SK-N-SH (cell line): ENCODE results near the gene DGKI. TPM values are rescaled to one million over a fixed set of nuclear protein-coding genes. Genes with fewer than 3 reads are reported as not detected.

Source experiments
- CTCF ChIA-PET: fragments of 300-600, 350-600 bp; formaldehyde crosslinking; extraction: SDS; loops from one replicate; lab custom pipeline; 2021; lab: Yijun Ruan, JAX
- POLR2A ChIA-PET: fragments of 350-600 bp; sonication (Branson Sonifier 250); formaldehyde crosslinking; extraction: SDS; loops from one replicate; lab custom pipeline; 2020; ENCODE audit warnings: antibody characterized with exemption, inconsistent platforms; lab: Yijun Ruan, JAX
- DNase-seq: peaks from one replicate; pipeline ENCODE4 v3.0.0; 2012
- H2AFZ ChIP-seq: fragments of 200-600 bp; sonication (generic); 2 replicates; pipeline ENCODE4 v1.8.1; 2016; ENCODE audit warnings: antibody characterized with exemption, mild to moderate bottlenecking, low read depth
- H3F3A ChIP-seq: fragments of 200-600 bp; sonication (generic); replicated peaks from 2 replicates; pipeline ENCODE3; 2016; ENCODE audit warnings: antibody characterized with exemption, mild to moderate bottlenecking; ENCODE audit not compliant: insufficient read depth
- H3K27ac ChIP-seq, 2 experiments: fragments of 200-500 bp in 1 of 2; fragments of 200-600 bp in 1 of 2; sonication (Bioruptor generic) in 1 of 2; sonication (generic), shearing (Covaris generic) in 1 of 2; 2 replicates each; pipeline versions ENCODE4 v1.5.1 to v1.6.1; 2014 to 2016; ENCODE audit warnings: low read depth in 2 of 2, inconsistent platforms in 1 of 2, low read length in 1 of 2, mild to moderate bottlenecking in 1 of 2, mixed read lengths in 1 of 2
- H3K27me3 ChIP-seq: fragments of 200-600 bp; sonication (generic), shearing (Covaris generic); 2 replicates; pipeline ENCODE4 v1.6.1; 2016; ENCODE audit warnings: mixed run types; ENCODE audit not compliant: insufficient read depth
- H3K36me3 ChIP-seq, 2 experiments: fragments of 200-500 bp in 1 of 2; fragments of 200-600 bp in 1 of 2; sonication (Bioruptor generic) in 1 of 2; sonication (generic) in 1 of 2; replicated peaks in 1 of 2; 2 replicates each; pipeline versions ENCODE3 to v1.5.1; 2014 to 2016; ENCODE audit warnings: low read length in 1 of 2, mild to moderate bottlenecking in 1 of 2; ENCODE audit not compliant: insufficient read depth in 2 of 2, control insufficient read depth in 1 of 2
- H3K4me1 ChIP-seq, 2 experiments: fragments of 200-500 bp in 1 of 2; fragments of 200-600 bp in 1 of 2; sonication (Bioruptor generic) in 1 of 2; sonication (generic), shearing (Covaris generic) in 1 of 2; 2 replicates each; pipeline versions ENCODE4 v1.5.1 to v1.6.1; 2014 to 2016; ENCODE audit warnings: low read depth in 1 of 2, low read length in 1 of 2, mixed run types in 1 of 2; ENCODE audit not compliant: insufficient read depth in 2 of 2, control insufficient read depth in 1 of 2
- H3K4me2 ChIP-seq: fragments of 200-600 bp; sonication (generic), shearing (Covaris generic); 2 replicates; pipeline ENCODE4 v1.6.1; 2017; ENCODE audit warnings: mixed run types
- H3K4me3 ChIP-seq, 2 experiments: fragments of 200-500 bp in 1 of 2; fragments of 200-600 bp in 1 of 2; sonication (Bioruptor generic) in 1 of 2; sonication (generic), shearing (Covaris generic) in 1 of 2; 2 replicates each; pipeline versions ENCODE4 v1.5.1 to v1.8.1; 2014 to 2016; ENCODE audit warnings: low read depth in 2 of 2, inconsistent platforms in 1 of 2, low read length in 1 of 2, mild to moderate bottlenecking in 1 of 2, mixed read lengths in 1 of 2, moderate library complexity in 1 of 2
- H3K79me2 ChIP-seq: fragments of 200-600 bp; sonication (generic); 2 replicates; pipeline ENCODE4 v1.8.1; 2017; ENCODE audit warnings: mild to moderate bottlenecking; ENCODE audit not compliant: insufficient read depth
- H3K9ac ChIP-seq: fragments of 200-600 bp; sonication (generic); 2 replicates; pipeline ENCODE4 v1.6.1; 2017; ENCODE audit warnings: mixed run types
- H3K9me2 ChIP-seq: fragments of 200-600 bp; sonication (generic); 2 replicates; pipeline ENCODE4 v1.6.1; 2017; ENCODE audit warnings: mixed run types
- H3K9me3 ChIP-seq: fragments of 200-600 bp; sonication (generic); 2 replicates; pipeline ENCODE4 v1.6.1; 2017; ENCODE audit warnings: mixed run types, mild to moderate bottlenecking, moderate library complexity
- H4K20me1 ChIP-seq: fragments of 200-600 bp; sonication (generic); 2 replicates; pipeline ENCODE4 v1.6.1; 2017; ENCODE audit warnings: mild to moderate bottlenecking, mixed run types; ENCODE audit not compliant: insufficient read depth
- CHD2 ChIP-seq: fragments of 150-350 bp; IDR thresholded peaks from 2 replicates; pipeline ENCODE4 v1.6.1; 2018; ENCODE audit warnings: low read length; ENCODE audit not compliant: partially characterized antibody
- ELF1 ChIP-seq: IDR thresholded peaks from 2 replicates; pipeline ENCODE4 v1.4.0; 2012
- EZH2phosphoT487 ChIP-seq: fragments of 200-600 bp; sonication (generic); IDR thresholded peaks from 2 replicates; pipeline ENCODE4 v1.6.1; 2017; ENCODE audit warnings: low read depth, mixed run types, mild to moderate bottlenecking, antibody characterized with exemption, moderate library complexity, borderline replicate concordance
- FOXJ3 ChIP-seq: sonication (generic); formaldehyde crosslinking; IDR thresholded peaks from 2 replicates; pipeline ENCODE4 v1.5.1; 2020; ENCODE audit warnings: mild to moderate bottlenecking, missing genetic modification reagents
- FOXM1 ChIP-seq: IDR thresholded peaks from 2 replicates; pipeline ENCODE4 v1.4.0; 2012; ENCODE audit warnings: low read depth, mild to moderate bottlenecking
- GABPA ChIP-seq: IDR thresholded peaks from 2 replicates; pipeline ENCODE4 v1.4.0; 2012; ENCODE audit warnings: low read depth, mild to moderate bottlenecking
- GATA2 ChIP-seq: sonication (generic); formaldehyde crosslinking; IDR thresholded peaks from 2 replicates; pipeline ENCODE4 v1.5.0; 2020; ENCODE audit warnings: mild to moderate bottlenecking, missing genetic modification reagents
- JUND ChIP-seq: IDR thresholded peaks from 2 replicates; pipeline ENCODE4 v1.4.0; 2012
- MAX ChIP-seq: IDR thresholded peaks from 2 replicates; pipeline ENCODE4 v1.4.0; 2012; ENCODE audit warnings: low read depth
- POLR2AphosphoS5 ChIP-seq: IDR thresholded peaks from 2 replicates; pipeline ENCODE4 v1.6.1; 2012; ENCODE audit warnings: low read depth, low read length
- RCOR1 ChIP-seq: fragments of 150-350 bp; IDR thresholded peaks from 2 replicates; pipeline ENCODE4 v1.6.1; 2017; ENCODE audit warnings: antibody characterized with exemption, low read length
- REST ChIP-seq: IDR thresholded peaks from 2 replicates; pipeline ENCODE4 v1.6.1; 2012; ENCODE audit warnings: mild to moderate bottlenecking, low read depth, low read length, moderate library complexity
- RFX5 ChIP-seq: IDR thresholded peaks from 2 replicates; pipeline ENCODE4 v1.6.1; 2012; ENCODE audit warnings: mild to moderate bottlenecking, improper control_type of control experiment, low read length
- RXRA ChIP-seq: IDR thresholded peaks from 2 replicates; pipeline ENCODE4 v1.4.0; 2012; ENCODE audit warnings: low read depth, mild to moderate bottlenecking, borderline replicate concordance
- SIN3A ChIP-seq: IDR thresholded peaks from 2 replicates; pipeline ENCODE4 v1.6.1; 2012; ENCODE audit warnings: low read depth, mild to moderate bottlenecking, low read length, moderate library complexity, borderline replicate concordance
- TAF1 ChIP-seq: IDR thresholded peaks from 2 replicates; pipeline ENCODE4 v1.6.1; 2012; ENCODE audit warnings: low read depth, mild to moderate bottlenecking, low read length, moderate library complexity, borderline replicate concordance
- TCF12 ChIP-seq: IDR thresholded peaks from 2 replicates; pipeline ENCODE4 v1.4.0; 2012
- TEAD4 ChIP-seq: IDR thresholded peaks from 2 replicates; pipeline ENCODE4 v1.4.0; 2012; ENCODE audit warnings: mild to moderate bottlenecking, borderline replicate concordance; ENCODE audit not compliant: insufficient read depth
- YY1 ChIP-seq: IDR thresholded peaks from 2 replicates; pipeline ENCODE4 v1.4.0; 2012; ENCODE audit warnings: low read depth, mild to moderate bottlenecking
- ZBTB33 ChIP-seq: IDR thresholded peaks from 2 replicates; pipeline ENCODE4 v1.4.0; 2012; ENCODE audit warnings: low read depth, borderline replicate concordance
- WGBS: methylation state at CpG from one replicate; pipeline ENCODE4 v1.1.6; 2017; ENCODE audit warnings: low lambda C conversion rate; 5-methylcytosine and 5-hydroxymethylcytosine counted together
- polyA plus RNA-seq, 3 experiments: library from polyadenylated mRNA; depleted of rRNA; stranded (reverse); fragments of >200 nt; gene quantifications; 2 replicates each; pipeline ENCODE4 v1.2.3, GENCODE V29; 2012
- TF ChIP-seq, protein P1 (sequence below): fragments of 150-350 bp; IDR thresholded peaks from 2 replicates; pipeline ENCODE4 v1.6.1; 2016; ENCODE audit warnings: mild to moderate bottlenecking, low read depth, low read length
- TF ChIP-seq, protein P2 (sequence below): fragments of 150-350 bp; IDR thresholded peaks from 2 replicates; pipeline ENCODE4 v1.6.1; 2017; ENCODE audit warnings: antibody characterized with exemption, low read length, low read depth, borderline replicate concordance
- TF ChIP-seq, protein P3 (sequence below): IDR thresholded peaks from 2 replicates; pipeline ENCODE4; 2012

The DGKI gene
- 1.3 and 1.4 TPM in 2 replicates for polyA plus RNA-seq (2012; rRNA removed)
- polyA plus RNA-seq (2012; cell fraction: cytosol; rRNA removed), result 0.80 and 0.97 TPM in 2 replicates
- polyA plus RNA-seq (2012; cell fraction: nucleus; rRNA removed), result 2.6 and 4.5 TPM in 2 replicates

GRCh38 chr7:137846827-137847567 is at the start of gene DGKI:
TSS of gene DGKI (minus strand) at chr7:137846974.
- POLR2A ChIA-PET, result interaction anchor here (0.8 to 2.2 kb wide), 8 partner anchors 10 to 190 kb away, joined by 3 to 14 read pairs (median 4); partner anchors contain the start of gene CREB3L2
- Histone ChIP-seq H3K4me2 (peak within 1 kb of the TSS; percentile 84), H4K20me1 (no peaks in the 10 kb centered on the region), H3K27ac (peak within 1 kb of the TSS in 1 of 2 experiments; percentile 87; a peak in 2 of 4 replicates), H3F3A (peaks cover 33% of the 10 kb centered on the region), H3K4me3 (peak within 1 kb of the TSS; percentile 72 to 82), H3K4me1 (peaks cover 14 to 30% of the 10 kb centered on the region in 2 experiments; a peak in 3 of 4 replicates), H3K36me3 (peaks cover 3 to 6% of the 10 kb centered on the region in 2 experiments), H3K9me3 (no peaks in the 10 kb centered on the region), H2AFZ (peak within 1 kb of the TSS; percentile 73), H3K27me3 (no peaks in the 10 kb centered on the region), H3K9ac (peak within 1 kb of the TSS; percentile 63), H3K79me2 (peaks cover 28% of the 10 kb centered on the region), H3K9me2 (no peaks in the 10 kb centered on the region)
- DNase-seq, result peak; percentile 99
- 9% methylated on average over 39 of the region's 66 CpGs for WGBS
- CTCF ChIA-PET, result interaction anchor here (0.7 to 4.2 kb wide), 14 partner anchors 13 to 239 kb away, joined by 3 to 27 read pairs (median 3); partner anchors contain the start of gene CREB3L2
- TF ChIP-seq SIN3A, result no peak; the same call in 1 of the 2 replicates
- no peak for TF ChIP-seq ZBTB33
- 0 out of 2 replicates have a peak, but pooled peaks have one; percentile 21 for TF ChIP-seq ELF1
- no peak; the same call in 1 of the 2 replicates for TF ChIP-seq YY1
- TF ChIP-seq GATA2 (CRISPR knock-in tag), result no peak
- TF ChIP-seq RCOR1, result peak; percentile 96
- TF ChIP-seq FOXJ3 (CRISPR knock-in tag), result peak; percentile 53; the same call in 1 of the 2 replicates
- TF ChIP-seq JUND, result no peak
- TF ChIP-seq, protein P1, sequence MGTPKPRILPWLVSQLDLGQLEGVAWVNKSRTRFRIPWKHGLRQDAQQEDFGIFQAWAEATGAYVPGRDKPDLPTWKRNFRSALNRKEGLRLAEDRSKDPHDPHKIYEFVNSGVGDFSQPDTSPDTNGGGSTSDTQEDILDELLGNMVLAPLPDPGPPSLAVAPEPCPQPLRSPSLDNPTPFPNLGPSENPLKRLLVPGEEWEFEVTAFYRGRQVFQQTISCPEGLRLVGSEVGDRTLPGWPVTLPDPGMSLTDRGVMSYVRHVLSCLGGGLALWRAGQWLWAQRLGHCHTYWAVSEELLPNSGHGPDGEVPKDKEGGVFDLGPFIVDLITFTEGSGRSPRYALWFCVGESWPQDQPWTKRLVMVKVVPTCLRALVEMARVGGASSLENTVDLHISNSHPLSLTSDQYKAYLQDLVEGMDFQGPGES, result no peak
- TF ChIP-seq REST, result no peak
- TF ChIP-seq, protein P2, sequence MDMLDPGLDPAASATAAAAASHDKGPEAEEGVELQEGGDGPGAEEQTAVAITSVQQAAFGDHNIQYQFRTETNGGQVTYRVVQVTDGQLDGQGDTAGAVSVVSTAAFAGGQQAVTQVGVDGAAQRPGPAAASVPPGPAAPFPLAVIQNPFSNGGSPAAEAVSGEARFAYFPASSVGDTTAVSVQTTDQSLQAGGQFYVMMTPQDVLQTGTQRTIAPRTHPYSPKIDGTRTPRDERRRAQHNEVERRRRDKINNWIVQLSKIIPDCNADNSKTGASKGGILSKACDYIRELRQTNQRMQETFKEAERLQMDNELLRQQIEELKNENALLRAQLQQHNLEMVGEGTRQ, result no peak
- TF ChIP-seq TAF1, result peak; percentile 70; the same call in 1 of the 2 replicates
- no peak for TF ChIP-seq GABPA
- TF ChIP-seq TEAD4, result no peak
- no peak; the same call in 1 of the 2 replicates for TF ChIP-seq MAX
- no peak for TF ChIP-seq EZH2phosphoT487
- TF ChIP-seq FOXM1, result no peak
- no peak; the same call in 1 of the 2 replicates for TF ChIP-seq POLR2AphosphoS5
- no peak for TF ChIP-seq RXRA
- no peak for TF ChIP-seq RFX5
- no peak for TF ChIP-seq TCF12
- TF ChIP-seq CHD2, result no peak
- TF ChIP-seq, protein P3, sequence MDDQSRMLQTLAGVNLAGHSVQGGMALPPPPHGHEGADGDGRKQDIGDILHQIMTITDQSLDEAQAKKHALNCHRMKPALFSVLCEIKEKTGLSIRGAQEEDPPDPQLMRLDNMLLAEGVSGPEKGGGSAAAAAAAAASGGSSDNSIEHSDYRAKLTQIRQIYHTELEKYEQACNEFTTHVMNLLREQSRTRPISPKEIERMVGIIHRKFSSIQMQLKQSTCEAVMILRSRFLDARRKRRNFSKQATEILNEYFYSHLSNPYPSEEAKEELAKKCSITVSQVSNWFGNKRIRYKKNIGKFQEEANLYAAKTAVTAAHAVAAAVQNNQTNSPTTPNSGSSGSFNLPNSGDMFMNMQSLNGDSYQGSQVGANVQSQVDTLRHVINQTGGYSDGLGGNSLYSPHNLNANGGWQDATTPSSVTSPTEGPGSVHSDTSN, result no peak
